NCI-H2081 (cell line): ENCODE measurements around the gene ATP8B4.

Source experiments
- DNase-seq, 2 experiments: peaks; one replicate each; lab custom pipeline; 2025; lab: John Stamatoyannopoulos, UW

Gene ATP8B4

GRCh38 chr15:49890689-49891088 lies 228.3 kb downstream of the ATP8B4 start:
- no peak for DNase-seq

- DNase-seq, result no peak
These were observed 229.5 kb downstream of the ATP8B4 start for GRCh38 chr15:49889536-49889935.

- no peak for DNase-seq
These were observed 230.3 kb downstream of the ATP8B4 start for GRCh38 chr15:49888734-49889133.

- DNase-seq, result no peak
These were observed 230.7 kb downstream of the ATP8B4 start for GRCh38 chr15:49888323-49888693.

- DNase-seq, result no peak
These were observed 231.2 kb downstream of the ATP8B4 start for GRCh38 chr15:49887659-49888322.

GRCh38 chr15:49883121-49883520 lies 235.9 kb downstream of the ATP8B4 start:
- DNase-seq, result no peak

GRCh38 chr15:49881866-49882265 lies 237.2 kb downstream of the ATP8B4 start:
- DNase-seq, result no peak

GRCh38 chr15:49881433-49881832 lies 237.6 kb downstream of the ATP8B4 start:
- DNase-seq, result no peak

GRCh38 chr15:49877873-49878521 lies 241.0 kb downstream of the ATP8B4 start:
- DNase-seq, result no peak

- DNase-seq, result no peak
These were observed 241.7 kb downstream of the ATP8B4 start for GRCh38 chr15:49877117-49877872.

GRCh38 chr15:49876401-49877038 lies 242.5 kb downstream of the ATP8B4 start:
- no peak for DNase-seq

- no peak for DNase-seq
These were observed 243.6 kb downstream of the ATP8B4 start for GRCh38 chr15:49875392-49875791.

GRCh38 chr15:49870472-49870871 lies 248.6 kb downstream of the ATP8B4 start:
- DNase-seq, result no peak

- DNase-seq, result no peak
These were observed 250.7 kb downstream of the ATP8B4 start for GRCh38 chr15:49868348-49868747.

GRCh38 chr15:49865925-49866757 lies 252.9 kb downstream of the ATP8B4 start:
- peak; percentile 0 to 14 for DNase-seq

- DNase-seq, result no peak
These were observed 254.8 kb downstream of the ATP8B4 start for GRCh38 chr15:49864251-49864650.

- DNase-seq, result no peak
These were observed 255.4 kb downstream of the ATP8B4 start for GRCh38 chr15:49863431-49864224.

- DNase-seq, result no peak
These were observed 258.9 kb downstream of the ATP8B4 start for GRCh38 chr15:49860101-49860500.

GRCh38 chr15:49857496-49858475 lies 261.2 kb downstream of the ATP8B4 start:
- DNase-seq, result no peak
